PFSK-1 (cell line): ENCODE measurements around the gene PPP2R2C.

ENCODE experiments used
- POLR2AphosphoS5 ChIP-seq: IDR thresholded peaks from 2 replicates; pipeline ENCODE4 v1.6.1; 2012; ENCODE audit warnings: low read depth, mild to moderate bottlenecking, control low read depth, low read length, moderate library complexity
- SIN3A ChIP-seq: IDR thresholded peaks from 2 replicates; pipeline ENCODE4 v1.6.1; 2012; ENCODE audit warnings: mild to moderate bottlenecking, low read length, moderate library complexity, borderline replicate concordance; ENCODE audit not compliant: insufficient read depth

- TF ChIP-seq POLR2AphosphoS5 (no peak), SIN3A (no peak)
These were observed 149.4 kb downstream of the PPP2R2C start for GRCh38 chr4:6322761-6323566.
